KMS-11 (cell line): ENCODE measurements around the gene RFX7.

Source experiments
- H2AFZ ChIP-seq: fragments of 200-600 bp; sonication (generic); 2 replicates; pipeline ENCODE4 v1.6.1; 2016; ENCODE audit warnings: antibody characterized with exemption, mixed run types, low read depth
- H3K27ac ChIP-seq: fragments of 200-600 bp; sonication (generic); 2 replicates; pipeline ENCODE4 v1.6.1; 2016; ENCODE audit warnings: mild to moderate bottlenecking, mixed run types
- H3K27me3 ChIP-seq: fragments of 200-600 bp; sonication (generic); 2 replicates; pipeline ENCODE4 v1.6.1; 2017; ENCODE audit warnings: mild to moderate bottlenecking, low read depth, mixed run types, moderate library complexity; ENCODE audit not compliant: insufficient read depth
- H3K36me3 ChIP-seq: fragments of 200-600 bp; sonication (generic); 2 replicates; pipeline ENCODE4 v1.6.1; 2017; ENCODE audit warnings: mild to moderate bottlenecking, mixed run types; ENCODE audit not compliant: insufficient read depth
- H3K4me1 ChIP-seq: fragments of 200-600 bp; sonication (generic); 2 replicates; pipeline ENCODE4 v1.6.1; 2016; ENCODE audit warnings: mild to moderate bottlenecking, low read depth, mixed run types; ENCODE audit not compliant: poor library complexity, severe bottlenecking
- H3K4me2 ChIP-seq: fragments of 200-600 bp; sonication (generic); 2 replicates; pipeline ENCODE4 v1.7.0; 2016; ENCODE audit warnings: mild to moderate bottlenecking, mixed run types
- H3K4me3 ChIP-seq: fragments of 200-600 bp; sonication (generic); IDR thresholded peaks from 2 replicates; pipeline ENCODE4 v1.6.1; 2017; ENCODE audit warnings: low read depth, low read length, mixed read lengths; ENCODE audit not compliant: insufficient read depth
- H3K79me2 ChIP-seq: fragments of 200-600 bp; sonication (generic); 2 replicates; pipeline ENCODE4 v1.6.1; 2016; ENCODE audit warnings: low read depth, mixed run types; ENCODE audit not compliant: insufficient read depth
- H3K9ac ChIP-seq: fragments of 200-600 bp; sonication (generic); 2 replicates; pipeline ENCODE4 v1.6.1; 2016; ENCODE audit warnings: mild to moderate bottlenecking, mixed run types
- H4K20me1 ChIP-seq: fragments of 200-600 bp; sonication (generic); 2 replicates; pipeline ENCODE4 v1.6.1; 2016; ENCODE audit warnings: mild to moderate bottlenecking, mixed run types; ENCODE audit not compliant: insufficient read depth
- CTCF ChIP-seq: fragments of 200-600 bp; sonication (generic); conservative IDR thresholded peaks from 2 replicates; pipeline ENCODE4 v1.6.1; 2017; ENCODE audit warnings: low read depth, mild to moderate bottlenecking, antibody characterized with exemption, low read length, moderate library complexity, mixed read lengths

Gene RFX7

GRCh38 chr15:56232058-56232457 lies 11.6 kb downstream of the RFX7 start:
- no peak overlapping the region for H3K27ac ChIP-seq
- H2AFZ ChIP-seq, result no peak overlapping the region
- no peak overlapping the region for H3K4me3 ChIP-seq
- no peak for TF ChIP-seq CTCF
- H3K4me1 ChIP-seq, result peaks cover 8% of the 10 kb centered on the region
- no peak overlapping the region for H3K9ac ChIP-seq
- peaks cover 23% of the 10 kb centered on the region for H3K79me2 ChIP-seq
- H3K36me3 ChIP-seq, result no peaks in the 10 kb centered on the region
- no peaks in the 10 kb centered on the region for H3K27me3 ChIP-seq
- H3K4me2 ChIP-seq, result no peak overlapping the region
- H4K20me1 ChIP-seq, result no peaks in the 10 kb centered on the region

- H3K9ac ChIP-seq, result no peak overlapping the region
- no peaks in the 10 kb centered on the region for H4K20me1 ChIP-seq
- H3K4me1 ChIP-seq, result peaks cover 8% of the 10 kb centered on the region
- H3K79me2 ChIP-seq, result peaks cover 12% of the 10 kb centered on the region; the same call in 1 of the 2 replicates
- no peaks in the 10 kb centered on the region for H3K27me3 ChIP-seq
- no peak for TF ChIP-seq CTCF
- H3K36me3 ChIP-seq, result no peaks in the 10 kb centered on the region
- no peak overlapping the region for H3K27ac ChIP-seq
- no peak overlapping the region for H3K4me3 ChIP-seq
- no peak overlapping the region for H2AFZ ChIP-seq
- H3K4me2 ChIP-seq, result no peak overlapping the region
These were observed 14.8 kb downstream of the RFX7 start for GRCh38 chr15:56228854-56229253.

GRCh38 chr15:56228352-56228751 lies 15.3 kb downstream of the RFX7 start:
- Histone ChIP-seq H4K20me1 (no peaks in the 10 kb centered on the region), H3K9ac (no peak overlapping the region), H3K4me2 (no peak overlapping the region), H2AFZ (no peak overlapping the region), H3K4me1 (peaks cover 8% of the 10 kb centered on the region), H3K4me3 (no peak overlapping the region), H3K36me3 (no peaks in the 10 kb centered on the region), H3K27ac (no peak overlapping the region), H3K27me3 (no peaks in the 10 kb centered on the region), H3K79me2 (peaks cover 12% of the 10 kb centered on the region; the same call in 1 of the 2 replicates)
- no peak for TF ChIP-seq CTCF

GRCh38 chr15:56227780-56228179 lies 15.9 kb downstream of the RFX7 start:
- no peak overlapping the region for H2AFZ ChIP-seq
- peaks cover 12% of the 10 kb centered on the region; the same call in 1 of the 2 replicates for H3K79me2 ChIP-seq
- no peak for TF ChIP-seq CTCF
- no peak overlapping the region for H3K27ac ChIP-seq
- H3K4me2 ChIP-seq, result no peak overlapping the region
- no peaks in the 10 kb centered on the region for H3K27me3 ChIP-seq
- no peak overlapping the region for H3K9ac ChIP-seq
- no peaks in the 10 kb centered on the region for H4K20me1 ChIP-seq
- no peak overlapping the region for H3K4me3 ChIP-seq
- peaks cover 8% of the 10 kb centered on the region for H3K4me1 ChIP-seq
- H3K36me3 ChIP-seq, result no peaks in the 10 kb centered on the region

- no peaks in the 10 kb centered on the region for H4K20me1 ChIP-seq
- H3K79me2 ChIP-seq, result peaks cover 12% of the 10 kb centered on the region; the same call in 1 of the 2 replicates
- H3K9ac ChIP-seq, result no peak overlapping the region
- no peaks in the 10 kb centered on the region for H3K27me3 ChIP-seq
- H3K4me1 ChIP-seq, result peaks cover 8% of the 10 kb centered on the region
- no peak overlapping the region for H3K4me3 ChIP-seq
- no peak overlapping the region for H3K27ac ChIP-seq
- H2AFZ ChIP-seq, result no peak overlapping the region
- TF ChIP-seq CTCF, result no peak
- no peaks in the 10 kb centered on the region for H3K36me3 ChIP-seq
- no peak overlapping the region for H3K4me2 ChIP-seq
These were observed 16.4 kb downstream of the RFX7 start for GRCh38 chr15:56227306-56227705.
